Dermis microvascular lymphatic vessel endothelial cell (primary cell): ENCODE results near the gene RBM20. TPM values are rescaled to one million over a fixed set of nuclear protein-coding genes. Genes with fewer than 3 reads are reported as not detected.

Experiments
- DNase-seq, 2 donors: peaks; one replicate each; pipeline versions ENCODE4 v3.0.0 to v3.0.0-alpha.2; 2010; ENCODE audit warnings: low read depth in 2 of 2
- total RNA-seq: library from RNA; depleted of rRNA; stranded (reverse); fragments of >200 nt; gene quantifications from 2 replicates; pipeline ENCODE4 v1.2.1, GENCODE V29; 2014

The RBM20 gene
- total RNA-seq, 1 donor from 2014 or later = 0.77 TPM

DNA sequence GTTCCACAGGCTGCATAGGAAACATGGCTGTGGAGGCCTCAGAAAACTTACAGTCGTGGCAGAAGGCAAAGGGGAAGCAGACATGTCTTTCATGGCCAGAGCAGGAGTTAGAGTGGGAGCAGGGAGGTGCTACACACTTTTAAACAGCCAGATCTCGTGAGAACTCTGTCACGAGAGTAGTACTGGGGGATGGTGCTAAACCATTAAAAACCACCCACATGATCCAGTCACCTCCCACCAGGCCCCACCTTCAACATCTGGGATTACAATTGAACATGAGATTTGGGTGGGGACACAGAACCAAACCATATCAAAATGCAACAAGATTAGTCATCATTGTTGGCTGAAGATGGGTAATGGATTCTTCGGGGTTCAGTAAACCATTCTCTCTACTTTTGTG is 162.2 kb downstream of the RBM20 start:
- no peak for DNase-seq

DNA sequence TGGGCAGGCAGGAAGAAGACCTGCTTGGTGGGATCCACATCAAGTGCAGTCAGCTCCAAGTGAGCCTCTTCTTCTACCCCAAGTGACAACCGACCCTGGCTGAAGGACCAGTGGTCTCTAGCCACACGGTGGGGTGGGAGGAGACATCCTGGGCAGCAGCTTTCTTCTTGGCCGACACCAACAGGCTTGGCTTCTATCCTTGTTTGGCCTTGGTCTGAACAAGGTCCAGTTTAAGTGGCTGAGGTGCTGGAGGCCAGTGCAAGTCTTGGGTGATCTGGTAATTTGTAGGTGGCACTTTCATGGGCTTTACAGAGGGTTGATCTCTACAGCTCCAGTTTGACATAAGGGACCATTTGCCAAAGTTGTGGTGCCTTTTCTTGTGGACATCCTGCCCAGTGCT is 164.0 kb downstream of the RBM20 start:
- DNase-seq = no peak

DNA sequence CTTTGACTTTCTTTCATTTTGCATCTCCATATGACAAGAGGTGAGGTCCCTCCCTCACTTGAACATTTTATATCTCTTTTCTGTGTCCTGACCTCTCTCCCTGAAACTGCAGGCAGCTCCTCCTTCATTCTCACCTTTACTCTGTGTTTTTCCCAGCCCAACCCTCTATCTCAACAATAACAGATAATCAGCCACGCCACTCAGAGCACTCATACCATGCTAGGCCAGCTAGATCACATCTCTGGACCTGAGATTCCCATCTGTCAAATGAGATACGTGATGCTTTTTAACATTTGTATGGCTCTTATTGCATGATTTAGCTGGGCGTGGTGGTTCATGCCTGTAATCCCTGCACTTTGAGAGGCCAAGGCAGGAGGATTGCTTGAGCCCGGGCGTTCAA is 164.5 kb downstream of the RBM20 start:
- no peak for DNase-seq

DNA sequence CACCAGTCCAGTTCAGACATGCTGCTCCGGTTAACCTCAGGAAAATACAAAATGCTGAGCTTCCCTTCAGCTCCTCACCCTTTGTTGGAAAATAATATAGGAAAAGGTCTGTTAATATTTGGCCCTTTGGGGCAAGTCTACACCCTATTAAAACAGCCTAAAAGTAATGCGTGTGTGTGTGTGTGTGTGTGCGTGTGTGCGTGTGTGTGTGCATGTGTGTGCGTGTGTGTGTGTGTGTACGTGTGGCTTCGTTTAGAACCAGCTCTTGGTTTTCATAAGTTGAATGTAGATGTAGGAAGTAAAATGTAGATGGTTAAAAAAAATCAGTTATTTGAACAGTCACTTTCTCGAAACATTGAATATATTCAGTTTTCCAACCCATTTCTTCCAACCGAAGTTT is 166.5 kb downstream of the RBM20 start:
- no peak for DNase-seq

DNA sequence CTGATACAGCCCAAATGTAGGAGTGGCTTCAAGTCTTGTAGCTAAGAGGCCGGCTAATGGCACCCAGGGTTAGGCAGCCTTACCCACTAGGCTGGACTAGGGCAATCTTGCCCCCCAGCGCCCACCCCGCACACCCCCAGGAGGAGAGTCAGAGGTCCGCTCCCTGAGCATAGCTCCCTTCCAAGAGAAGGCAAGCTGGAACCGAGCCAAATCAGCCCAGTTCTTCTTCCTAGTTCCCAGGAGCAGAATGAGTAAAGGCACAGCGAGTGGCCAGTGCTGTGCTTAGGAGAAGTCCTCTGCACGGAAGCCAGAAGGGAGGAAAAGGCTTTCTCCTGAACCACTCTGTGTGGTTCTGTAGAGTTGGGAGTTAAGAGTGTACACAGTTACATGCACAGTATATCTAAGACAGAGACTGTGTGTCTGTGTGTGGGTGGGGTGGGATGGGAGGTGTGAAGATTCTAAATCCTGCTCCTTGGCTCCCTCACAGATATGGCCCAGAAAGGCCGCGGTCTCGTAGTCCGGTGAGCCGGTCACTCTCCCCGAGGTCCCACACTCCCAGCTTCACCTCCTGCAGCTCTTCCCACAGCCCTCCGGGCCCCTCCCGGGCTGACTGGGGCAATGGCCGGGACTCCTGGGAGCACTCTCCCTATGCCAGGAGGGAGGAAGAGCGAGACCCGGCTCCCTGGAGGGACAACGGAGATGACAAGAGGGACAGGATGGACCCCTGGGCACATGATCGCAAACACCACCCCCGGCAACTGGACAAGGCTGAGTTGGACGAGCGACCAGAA is 167.8 kb downstream of the RBM20 start:
- DNase-seq = no peak

DNA sequence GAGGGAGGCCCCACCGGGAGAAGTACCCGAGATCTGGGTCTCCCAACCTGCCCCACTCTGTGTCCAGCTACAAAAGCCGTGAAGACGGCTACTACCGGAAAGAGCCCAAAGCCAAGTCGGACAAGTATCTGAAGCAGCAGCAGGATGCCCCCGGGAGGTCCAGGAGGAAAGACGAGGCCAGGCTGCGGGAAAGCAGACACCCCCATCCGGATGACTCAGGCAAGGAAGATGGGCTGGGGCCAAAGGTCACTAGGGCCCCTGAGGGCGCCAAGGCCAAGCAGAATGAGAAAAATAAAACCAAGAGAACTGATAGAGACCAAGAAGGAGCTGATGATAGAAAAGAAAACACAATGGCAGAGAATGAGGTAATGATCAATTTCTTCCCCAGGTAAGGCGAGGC is 168.4 kb downstream of the RBM20 start:
- no peak for DNase-seq

DNA sequence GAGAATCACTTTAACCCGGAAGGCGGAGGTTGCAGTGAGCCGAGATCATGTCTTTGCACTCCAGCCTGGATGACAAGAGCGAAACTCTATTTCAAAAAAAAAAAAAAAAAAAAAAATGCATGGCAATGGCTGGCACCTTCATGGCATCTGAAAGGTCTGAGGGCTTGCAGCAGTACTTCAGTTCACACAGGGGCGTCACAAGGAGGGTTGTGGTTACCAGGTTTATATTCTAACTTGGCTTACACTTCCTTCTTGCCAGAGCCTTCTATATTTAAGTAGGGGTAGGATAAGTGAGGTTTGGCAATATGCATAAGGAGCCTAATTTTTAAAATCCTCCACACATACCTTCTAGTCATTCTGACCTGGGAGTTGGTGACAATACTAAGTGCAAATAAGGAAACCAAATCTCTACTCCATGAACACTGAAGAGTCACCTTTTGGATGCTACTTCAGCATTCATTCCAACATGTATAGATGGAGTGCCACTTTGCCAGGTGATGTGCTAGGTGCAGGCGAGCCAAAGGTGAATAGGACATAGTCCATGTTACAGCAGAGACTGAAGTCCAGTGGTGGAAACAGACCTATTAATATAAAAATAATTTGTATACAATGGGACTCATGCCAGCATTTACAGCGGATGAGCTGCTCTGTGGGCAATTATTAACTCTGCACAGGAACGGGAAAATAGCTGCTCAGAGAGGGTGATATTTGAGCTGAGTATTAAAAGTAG is 169.8 kb downstream of the RBM20 start:
- no peak for DNase-seq

DNA sequence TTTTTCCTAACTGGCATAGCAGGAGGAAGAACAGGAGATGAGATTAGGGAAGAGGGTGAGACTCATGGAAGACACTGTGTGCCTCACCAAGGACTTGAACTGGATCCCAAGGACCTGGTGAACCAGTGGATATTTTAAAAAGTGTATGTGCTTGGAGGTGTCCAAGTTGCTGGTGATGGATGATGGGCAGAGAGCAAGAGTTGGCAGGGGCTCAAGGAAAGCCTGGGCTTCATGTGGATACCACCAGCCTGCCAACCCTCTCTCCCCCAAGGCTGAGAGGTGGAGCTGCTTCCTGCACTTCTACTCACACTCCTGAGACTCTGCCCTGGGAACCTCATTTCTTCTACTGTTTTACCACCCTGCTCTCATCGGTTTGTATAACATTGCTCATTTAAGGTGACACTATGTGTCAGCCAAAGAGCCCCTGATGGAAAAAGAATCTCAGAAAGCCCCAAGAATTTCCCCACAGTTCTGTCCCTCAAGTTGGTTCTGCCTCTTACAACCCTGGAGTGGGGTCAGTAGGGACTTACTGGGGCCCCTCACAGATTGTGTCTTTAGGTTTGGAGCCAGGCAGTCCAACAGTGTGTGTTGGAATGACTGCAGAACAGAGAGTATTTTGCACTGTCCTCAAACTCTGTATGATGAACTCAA is 171.3 kb downstream of the RBM20 start:
- no peak for DNase-seq

DNA sequence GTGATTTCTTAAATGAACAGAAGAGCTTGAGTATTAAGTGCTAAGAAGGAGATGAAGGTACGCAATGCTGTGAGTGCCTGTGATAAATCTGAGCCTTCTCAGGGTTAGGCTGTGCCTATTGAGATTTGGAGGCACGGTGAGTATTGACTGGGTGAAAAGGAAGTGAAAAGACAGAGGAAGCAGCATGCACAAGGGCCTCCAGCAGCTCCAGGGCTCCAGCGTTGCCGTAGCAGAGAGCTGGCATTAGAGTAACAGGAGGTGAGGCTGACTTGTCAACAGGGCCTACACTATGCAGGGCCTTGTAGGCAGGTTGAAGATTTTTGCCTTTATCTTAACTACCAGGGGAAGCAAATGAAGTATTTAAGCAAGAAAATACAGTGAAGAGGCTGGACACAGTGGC is 173.5 kb downstream of the RBM20 start:
- DNase-seq = no peak

DNA sequence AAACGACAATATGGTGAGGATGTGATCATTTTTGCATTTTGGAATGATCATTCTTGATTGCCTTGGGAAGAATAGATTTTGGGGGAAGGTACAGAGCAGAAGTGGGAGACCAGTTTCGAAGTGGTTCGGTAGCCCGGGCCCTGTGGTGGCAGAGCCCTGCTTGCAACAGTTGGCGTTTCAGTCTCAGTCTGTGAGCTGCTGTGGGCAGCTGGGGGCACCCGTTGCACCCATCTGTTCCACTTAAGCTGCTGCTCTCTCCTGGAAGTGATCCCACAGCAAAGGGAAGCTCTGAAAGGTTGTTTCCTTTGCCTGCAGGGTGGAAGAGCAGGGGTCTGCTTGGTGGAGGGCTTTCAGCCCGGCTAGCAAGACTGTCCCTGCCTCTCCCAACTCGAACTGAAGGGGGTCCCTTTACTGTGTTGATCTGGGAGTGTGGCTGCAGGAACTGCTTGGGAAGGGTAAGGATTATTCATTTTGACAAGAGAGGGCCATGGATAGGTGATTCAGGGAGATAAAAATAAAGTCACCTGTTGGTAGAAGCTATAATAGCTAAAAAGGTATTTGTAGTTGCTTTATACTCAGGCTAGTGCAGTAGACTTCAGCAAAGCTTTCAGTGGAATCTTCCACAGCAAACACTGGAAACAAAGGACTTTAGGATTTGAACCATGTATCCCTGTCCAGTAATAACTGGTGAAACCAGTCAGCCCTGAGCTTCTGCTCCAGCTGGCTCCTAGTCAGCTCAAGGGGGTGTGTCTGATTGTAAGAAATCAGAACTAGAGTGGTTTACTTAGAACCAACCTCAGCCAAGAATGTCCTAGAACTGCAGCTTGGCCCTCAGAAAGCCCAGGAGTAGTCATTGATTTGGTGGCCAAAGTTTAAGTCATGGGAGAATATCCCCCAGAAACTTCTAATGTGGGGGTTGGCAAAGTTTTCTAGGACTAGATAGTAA is 174.4 kb downstream of the RBM20 start:
- DNase-seq = no peak

DNA sequence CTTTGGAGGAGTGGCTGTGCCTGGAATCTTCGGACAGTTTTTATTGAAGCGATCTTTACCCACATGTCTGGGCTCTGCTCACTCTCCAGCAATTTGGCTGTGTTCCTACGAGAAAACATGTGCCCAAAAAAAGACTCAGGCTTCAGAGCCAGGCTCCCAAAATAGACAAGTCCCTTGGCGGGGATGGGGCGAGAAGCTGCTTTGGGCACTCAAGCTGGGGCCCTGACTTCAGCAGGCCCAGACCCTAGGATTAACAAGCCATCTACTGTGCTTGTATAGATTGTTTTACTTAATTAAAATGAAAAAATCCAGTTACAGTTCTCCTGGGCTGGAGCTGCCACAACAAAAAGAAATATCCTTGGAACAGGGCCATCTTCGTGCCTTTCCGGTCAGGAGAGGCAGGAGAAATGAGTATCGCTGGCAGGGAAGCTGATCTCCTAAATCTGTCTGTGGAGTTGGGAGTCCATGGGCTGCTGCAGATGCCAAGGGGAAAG is 176.2 kb downstream of the RBM20 start:
- DNase-seq = peak; percentile 29 to 52

DNA sequence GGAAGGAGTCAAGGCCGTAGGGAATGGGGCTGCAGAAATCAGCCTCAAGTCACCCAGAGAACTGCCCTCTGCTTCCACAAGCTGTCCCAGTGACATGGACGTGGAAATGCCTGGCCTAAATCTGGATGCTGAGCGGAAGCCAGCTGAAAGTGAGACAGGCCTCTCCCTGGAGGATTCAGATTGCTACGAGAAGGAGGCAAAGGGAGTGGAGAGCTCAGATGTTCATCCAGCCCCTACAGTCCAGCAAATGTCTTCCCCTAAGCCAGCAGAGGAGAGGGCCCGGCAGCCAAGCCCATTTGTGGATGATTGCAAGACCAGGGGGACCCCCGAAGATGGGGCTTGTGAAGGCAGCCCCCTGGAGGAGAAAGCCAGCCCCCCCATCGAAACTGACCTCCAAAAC is 177.4 kb downstream of the RBM20 start:
- no peak for DNase-seq

DNA sequence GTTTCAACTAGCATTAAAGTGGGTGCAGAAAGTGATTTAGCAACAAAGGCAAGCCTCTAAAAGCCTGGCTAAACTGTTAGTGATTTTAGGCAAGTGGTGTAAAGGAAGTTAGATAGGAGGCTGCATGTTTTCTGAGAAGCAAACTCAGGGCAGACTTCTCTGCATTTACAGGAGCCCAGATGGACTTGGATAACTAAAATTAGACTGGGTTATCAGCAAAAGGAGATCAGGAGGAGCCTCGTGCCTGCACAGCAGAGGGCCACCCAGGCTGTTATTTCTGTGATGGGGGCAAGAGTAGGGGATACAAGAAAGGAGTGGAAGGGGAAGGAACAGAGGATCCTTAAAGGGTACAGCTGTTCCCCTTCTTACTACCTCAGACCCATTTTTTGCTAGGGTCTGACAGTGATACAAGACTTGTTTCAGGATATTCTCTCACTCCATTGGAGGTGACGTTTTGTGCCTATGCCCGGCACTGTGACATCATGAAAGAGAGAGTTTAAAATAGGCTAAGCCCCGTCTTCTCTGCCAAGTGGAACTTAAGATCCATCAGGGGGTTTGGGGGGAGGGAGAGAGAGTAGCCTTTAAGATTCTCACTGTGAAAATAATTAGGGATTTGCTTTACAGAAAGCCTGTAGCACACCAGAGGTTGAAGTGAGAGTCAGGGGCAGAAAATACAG is 178.0 kb downstream of the RBM20 start:
- no peak for DNase-seq

DNA sequence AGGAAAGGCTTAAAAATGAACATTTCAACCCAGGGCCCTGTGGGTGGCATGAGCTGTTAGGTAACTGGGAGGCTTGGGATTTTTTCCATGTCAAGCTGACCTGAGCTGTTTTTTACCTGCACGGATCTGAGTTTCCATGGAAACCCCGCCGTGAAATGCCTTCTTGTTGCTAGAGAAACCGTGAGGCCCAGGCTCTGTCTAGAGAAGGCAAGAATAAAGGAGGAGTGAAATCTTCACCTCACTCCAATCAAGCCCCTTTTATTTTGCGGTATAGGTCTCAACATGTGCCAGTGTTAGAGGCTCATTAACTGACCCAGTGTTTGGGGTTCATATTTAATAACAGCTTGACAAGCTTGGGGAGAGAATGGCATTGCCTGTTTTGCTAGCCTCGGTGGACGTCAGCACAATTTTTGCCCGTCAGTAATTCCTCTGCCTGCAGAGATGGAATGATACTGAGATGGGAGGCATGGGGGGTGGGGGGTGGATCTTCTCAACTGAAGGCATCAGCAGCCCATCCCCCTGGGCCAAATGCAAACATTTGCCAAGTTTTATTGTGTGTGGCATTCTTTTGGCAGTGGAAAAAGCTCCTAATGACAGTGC is 178.7 kb downstream of the RBM20 start:
- DNase-seq = no peak

DNA sequence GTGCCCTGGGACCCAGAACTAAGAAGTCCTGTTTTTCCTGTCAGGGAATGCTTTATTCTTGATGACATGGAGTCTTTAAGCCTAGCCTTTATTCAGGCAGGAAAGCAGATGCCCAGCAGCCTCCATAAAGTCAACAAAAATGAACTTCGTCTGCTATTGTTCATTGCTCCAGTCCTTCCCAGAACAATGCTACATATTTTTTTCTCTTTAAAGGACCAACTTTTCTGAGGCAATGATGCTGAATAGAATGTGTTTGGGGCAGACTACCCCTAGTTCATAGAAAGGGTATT is 180.0 kb downstream of the RBM20 start:
- peak in 1 of 2 donors; percentile 55 for DNase-seq

DNA sequence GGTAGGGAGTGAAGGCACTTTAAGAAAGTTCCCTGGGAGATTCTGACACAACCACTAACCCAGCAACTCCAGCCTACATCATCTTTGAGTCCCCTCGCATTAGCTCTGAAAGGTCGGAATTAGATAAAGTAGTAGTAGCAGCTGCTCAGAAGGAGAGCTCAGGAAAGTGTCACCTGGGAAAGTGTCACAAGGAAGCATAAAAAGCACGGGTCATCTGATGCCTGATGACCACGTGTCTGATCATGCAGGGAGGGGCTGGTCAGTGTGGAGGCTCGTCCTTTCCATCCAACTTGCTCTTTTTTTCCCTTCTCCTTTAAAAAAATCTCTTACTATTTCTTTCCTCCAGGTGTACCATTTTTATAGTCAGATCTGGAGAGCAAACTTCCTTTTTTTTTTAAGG is 180.5 kb downstream of the RBM20 start:
- no peak for DNase-seq

DNA sequence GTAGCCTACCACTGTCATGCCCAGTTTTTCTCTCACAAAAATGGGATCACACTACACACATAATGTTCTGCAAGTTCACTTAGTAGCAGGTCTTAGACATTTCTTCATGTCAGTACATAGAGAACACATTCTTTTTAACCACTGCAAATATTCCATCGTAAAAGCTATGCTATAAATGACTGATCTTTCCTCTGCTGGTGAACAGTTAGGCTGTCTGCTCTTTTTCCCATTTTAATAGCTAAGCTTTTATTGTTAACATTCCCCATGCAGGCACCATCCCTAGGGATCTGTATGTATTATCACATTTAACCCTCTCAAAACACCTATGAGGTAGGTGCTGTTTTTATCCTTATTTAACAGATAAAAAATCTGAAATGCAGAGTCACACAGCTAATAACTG is 181.4 kb downstream of the RBM20 start:
- DNase-seq = no peak

DNA sequence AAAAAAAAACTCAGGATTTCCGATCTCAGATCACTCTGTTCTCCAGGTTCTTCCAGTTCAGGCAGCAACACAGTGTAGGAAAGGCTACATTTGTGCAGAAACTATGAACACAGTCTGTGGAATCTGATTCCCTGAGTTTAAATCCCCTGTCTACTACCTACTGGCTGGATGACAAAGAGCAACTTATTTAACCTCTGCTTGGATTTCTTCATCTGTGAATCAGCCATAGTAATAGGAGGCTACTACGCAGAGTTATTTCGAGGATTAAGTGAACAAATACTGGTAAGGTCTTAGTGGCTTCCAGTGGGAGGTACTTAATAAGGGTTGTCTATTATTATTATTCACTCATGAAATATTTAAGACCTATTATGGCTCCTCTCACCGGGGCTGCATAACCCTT is 183.3 kb downstream of the RBM20 start:
- no peak for DNase-seq

DNA sequence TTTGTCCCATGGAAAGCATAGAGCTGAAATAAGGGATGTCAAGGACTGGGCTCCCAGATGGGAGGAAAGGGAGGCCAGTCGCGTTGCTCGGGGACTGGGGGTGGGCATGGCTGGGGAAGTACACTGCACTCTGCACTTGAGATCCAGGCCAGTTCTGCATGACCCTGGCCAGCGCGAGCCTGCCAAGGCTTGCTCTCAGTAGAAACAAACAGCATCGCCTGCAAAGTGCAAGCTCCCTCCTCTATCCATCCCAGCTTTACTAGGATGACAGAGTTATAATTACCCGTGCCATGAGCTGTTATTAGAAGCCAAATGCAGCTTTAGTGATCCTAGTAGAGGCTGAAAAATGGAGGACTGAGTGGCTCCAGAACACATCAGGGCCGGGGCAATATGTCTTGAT is 183.7 kb downstream of the RBM20 start:
- no peak for DNase-seq

DNA sequence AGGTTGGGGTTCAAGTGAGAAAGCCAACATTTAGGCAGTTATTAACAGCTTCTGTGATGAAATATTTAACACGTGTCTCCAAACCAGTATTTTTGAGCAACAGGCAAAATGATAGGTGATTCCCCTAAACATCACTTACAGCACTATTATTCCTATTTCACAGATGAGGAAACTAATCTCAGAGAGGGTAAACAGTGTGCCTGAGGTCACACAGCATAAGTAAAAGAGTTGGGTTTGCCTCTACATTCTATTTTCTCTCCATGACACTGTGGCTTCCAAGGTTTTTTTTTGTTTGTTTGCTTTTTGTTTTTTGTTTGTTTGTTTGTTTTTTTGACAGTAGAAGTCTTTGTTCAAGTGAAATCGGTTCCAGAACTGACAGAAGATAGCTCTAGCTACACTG is 184.4 kb downstream of the RBM20 start:
- no peak for DNase-seq
